GM19452 (cell line): ENCODE results near the gene PFDN1.
"Not testable (repeated sequence)": the region's sequence is repeated elsewhere in the genome, so short reads cannot be mapped to it uniquely, and the experiment has no call there.

Experiments
- ATAC-seq: cut with Tn5 transposase; IDR thresholded peaks from one replicate; pipeline ENCODE4 v1.9.1; 2021; ENCODE audit not compliant: unreplicated experiment

The PFDN1 gene

GRCh38 chr5:140219068-140219991 lies 83.6 kb downstream of the PFDN1 start:
- peak; percentile 32 for ATAC-seq

- no peak for ATAC-seq
These were observed 85.4 kb downstream of the PFDN1 start for GRCh38 chr5:140217299-140218026.

- no peak for ATAC-seq
These were observed 86.3 kb downstream of the PFDN1 start for GRCh38 chr5:140216478-140217074.

GRCh38 chr5:140215276-140215675 lies 87.6 kb downstream of the PFDN1 start:
- no peak for ATAC-seq

- no peak for ATAC-seq
These were observed 88.1 kb downstream of the PFDN1 start for GRCh38 chr5:140214831-140215230.

GRCh38 chr5:140213370-140213983 lies 89.4 kb downstream of the PFDN1 start:
- ATAC-seq, result peak; percentile 76

- no peak for ATAC-seq
These were observed 94.8 kb downstream of the PFDN1 start for GRCh38 chr5:140208065-140208464.

GRCh38 chr5:140207250-140207964 lies 95.5 kb downstream of the PFDN1 start:
- ATAC-seq, result peak; percentile 87

- ATAC-seq, result no peak
These were observed 96.9 kb downstream of the PFDN1 start for GRCh38 chr5:140205952-140206351.

GRCh38 chr5:140205216-140205615 lies 97.7 kb downstream of the PFDN1 start:
- ATAC-seq, result no peak

GRCh38 chr5:140202610-140203009 lies 100.3 kb downstream of the PFDN1 start:
- ATAC-seq, result no peak

GRCh38 chr5:140202078-140202477 lies 100.8 kb downstream of the PFDN1 start:
- no peak for ATAC-seq

- ATAC-seq, result not testable (repeated sequence)
These were observed 104.0 kb downstream of the PFDN1 start for GRCh38 chr5:140198915-140199314.

GRCh38 chr5:140197023-140197422 lies 105.9 kb downstream of the PFDN1 start:
- no peak for ATAC-seq

- ATAC-seq, result no peak
These were observed 106.6 kb downstream of the PFDN1 start for GRCh38 chr5:140196115-140196814.
